HG03196 (cell line): ENCODE results near the gene HBEGF.

Source experiments
- ATAC-seq: cut with Tn5 transposase; IDR thresholded peaks from one replicate; pipeline ENCODE4 v1.9.1; 2021; ENCODE audit not compliant: unreplicated experiment

Gene HBEGF

DNA sequence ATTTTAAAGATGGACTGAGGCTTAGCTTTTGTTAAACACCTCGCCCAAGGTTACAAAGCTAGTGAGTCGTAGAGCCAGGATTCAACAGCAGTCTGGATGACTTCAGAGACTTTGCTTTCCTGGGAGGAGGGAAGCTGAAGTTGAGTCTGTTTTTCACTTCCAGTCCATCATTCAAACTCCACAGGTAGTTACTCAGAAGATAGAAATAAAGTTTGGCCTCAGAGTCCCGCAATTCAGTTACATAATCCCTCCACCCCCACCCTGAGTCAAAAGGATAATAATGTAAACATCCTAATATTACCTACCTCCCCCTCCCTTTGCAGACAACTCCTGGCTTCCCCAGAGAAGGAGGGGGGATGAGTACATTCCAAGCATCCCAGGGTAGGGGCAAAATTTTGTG is 8.1 kb downstream of the HBEGF start:
- ATAC-seq, result no peak

DNA sequence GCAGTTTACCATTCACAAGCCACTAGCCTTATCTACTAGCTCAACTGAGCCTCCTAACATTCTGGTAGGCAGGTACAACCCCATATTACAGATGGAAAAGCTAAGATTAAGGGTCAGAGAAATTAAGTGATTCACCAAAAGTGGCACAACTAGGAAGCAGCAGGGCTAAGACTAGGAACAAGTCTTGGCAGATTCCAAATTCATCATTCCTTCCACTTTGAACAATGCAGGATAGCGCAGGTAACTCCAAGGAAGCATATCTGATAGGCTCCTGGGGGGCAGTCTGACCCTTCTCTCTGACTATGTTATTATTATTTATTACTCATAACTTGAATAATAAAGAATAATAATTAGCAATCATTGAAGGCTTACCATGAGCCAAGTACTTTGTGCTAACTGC is 8.5 kb downstream of the HBEGF start:
- no peak for ATAC-seq

GRCh38 chr5:140336388-140336787 is 10.0 kb downstream of the HBEGF start:
- ATAC-seq, result no peak

GRCh38 chr5:140331638-140332037 is 14.8 kb downstream of the HBEGF start:
- no peak for ATAC-seq

DNA sequence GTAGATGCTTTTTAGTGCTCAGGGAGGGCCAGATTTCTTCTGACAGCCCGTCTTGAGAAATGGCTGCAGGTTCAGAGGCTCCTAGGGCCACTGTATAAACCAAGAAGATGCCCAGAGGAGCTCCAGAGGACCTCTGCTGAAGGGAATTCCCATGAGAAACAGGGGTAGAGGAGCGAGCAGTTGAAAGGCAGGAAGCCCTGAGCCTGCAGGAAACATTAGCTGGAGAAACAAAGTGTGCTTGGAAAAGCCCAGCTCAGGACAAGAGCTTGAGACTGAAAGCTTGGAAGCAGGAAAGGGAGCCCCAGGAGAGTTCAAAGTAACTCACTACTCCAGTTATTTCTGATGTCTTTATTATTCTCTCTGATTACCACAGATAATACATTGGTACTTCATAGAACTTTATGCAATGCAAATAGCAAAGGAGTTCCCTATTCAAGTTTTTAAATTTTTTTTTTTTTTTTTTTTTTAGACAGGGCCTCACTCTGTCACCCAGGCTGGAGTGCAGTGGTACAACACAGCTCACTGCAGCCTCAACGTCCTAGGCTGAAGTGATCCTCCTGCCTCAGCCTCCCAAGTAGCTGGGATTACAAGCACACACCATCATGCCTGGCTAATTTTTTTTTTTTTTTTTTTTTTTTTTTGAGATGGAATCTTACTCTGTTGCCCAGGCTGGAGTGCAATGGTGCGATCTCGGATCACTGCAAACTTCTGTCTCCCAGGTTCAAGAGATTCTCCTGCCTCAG is 16.5 kb downstream of the HBEGF start:
- no peak for ATAC-seq

GRCh38 chr5:140328036-140328764 is 18.2 kb downstream of the HBEGF start:
- no peak for ATAC-seq

DNA sequence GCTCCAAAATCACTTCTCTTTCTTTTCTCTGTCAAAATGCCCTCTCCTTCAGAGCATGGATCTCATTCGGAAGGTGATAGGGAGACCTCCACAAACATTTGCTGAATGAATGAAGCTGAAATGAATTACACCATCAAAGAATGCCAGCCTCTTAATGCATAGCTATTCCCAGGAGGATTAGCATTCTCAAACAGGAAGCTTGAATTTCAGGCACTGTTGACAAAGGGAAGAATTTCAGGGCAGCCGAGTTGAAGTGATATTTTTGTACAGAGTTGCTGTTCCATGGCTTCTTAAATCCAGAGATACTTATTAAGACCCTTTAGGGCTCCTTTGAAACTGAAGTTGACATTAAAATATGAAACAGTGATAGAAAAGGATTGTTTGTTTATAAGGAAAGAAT is 18.8 kb downstream of the HBEGF start:
- no peak for ATAC-seq

DNA sequence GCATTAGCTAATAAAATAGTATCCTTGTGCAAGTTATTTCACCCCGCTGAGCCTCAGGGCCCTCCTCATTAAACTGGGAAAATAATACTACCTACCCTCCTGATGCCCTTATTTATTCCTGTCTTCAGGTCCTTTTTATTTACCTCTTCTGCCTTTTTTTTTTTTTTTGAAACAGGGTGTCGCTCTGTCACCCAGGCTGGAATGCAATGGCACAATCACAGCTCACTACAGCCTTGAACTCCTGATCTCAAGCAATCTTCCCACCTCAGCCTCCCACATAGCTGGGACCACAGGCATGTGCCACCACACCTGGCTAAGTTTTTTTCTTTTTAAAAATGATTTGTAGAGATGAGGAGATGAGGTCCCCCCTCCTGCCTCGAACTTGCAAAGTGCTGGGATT is 20.9 kb downstream of the HBEGF start:
- ATAC-seq, result no peak

DNA sequence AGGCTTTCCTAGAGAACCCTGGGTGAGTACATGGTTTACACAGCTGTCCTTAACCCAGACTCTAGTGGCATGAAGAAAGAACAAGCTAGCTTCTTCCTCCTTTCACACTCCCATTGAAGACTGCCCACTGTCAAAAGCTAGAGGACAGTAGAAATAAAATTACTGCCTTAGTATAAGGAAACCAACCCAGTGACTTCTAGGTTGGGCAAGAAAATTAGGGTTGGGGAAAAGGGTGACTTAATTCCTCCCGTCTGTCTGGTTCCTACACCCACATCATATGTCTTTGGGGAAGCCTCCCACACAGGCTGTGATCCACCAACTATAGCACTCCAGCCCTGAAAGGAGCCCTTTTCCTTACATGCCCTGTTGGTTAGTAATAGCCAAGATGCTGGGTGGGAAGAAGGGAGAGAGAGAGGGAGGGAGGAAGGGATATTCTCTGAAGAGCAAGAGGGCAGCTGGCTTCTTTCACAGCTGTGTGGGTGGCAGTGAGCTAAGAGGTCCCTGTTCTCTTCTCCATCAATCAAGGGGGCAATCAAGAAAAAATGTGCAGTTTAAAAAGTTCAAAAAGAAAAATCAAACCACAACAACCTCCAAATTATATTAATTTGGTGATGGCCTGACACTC is 21.7 kb downstream of the HBEGF start:
- ATAC-seq, result no peak

GRCh38 chr5:140324041-140324600 is 22.3 kb downstream of the HBEGF start:
- no peak for ATAC-seq

GRCh38 chr5:140322751-140323731 is 23.4 kb downstream of the HBEGF start:
- ATAC-seq, result no peak

GRCh38 chr5:140321796-140322195 is 24.6 kb downstream of the HBEGF start:
- ATAC-seq, result no peak

DNA sequence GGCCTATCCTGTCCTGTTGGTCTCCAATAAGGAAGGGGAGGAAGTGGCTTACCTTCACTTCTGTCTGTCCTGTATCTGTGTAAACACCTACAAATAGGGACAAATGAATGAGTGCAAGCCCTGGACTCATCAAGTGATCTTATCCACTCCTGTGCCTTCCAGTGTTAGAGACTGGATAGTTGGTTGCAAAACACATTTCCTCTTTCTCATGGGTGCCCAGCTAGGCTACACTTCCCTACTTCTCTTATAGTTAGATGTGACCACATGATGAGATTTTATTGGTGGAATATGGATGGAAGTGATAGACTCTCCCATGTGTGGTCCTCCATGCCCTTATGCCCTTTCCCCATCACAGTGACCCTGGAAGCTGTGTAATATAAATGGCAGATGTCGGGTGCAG is 26.6 kb downstream of the HBEGF start:
- ATAC-seq, result no peak

GRCh38 chr5:140318792-140319191 is 27.6 kb downstream of the HBEGF start:
- ATAC-seq, result no peak

DNA sequence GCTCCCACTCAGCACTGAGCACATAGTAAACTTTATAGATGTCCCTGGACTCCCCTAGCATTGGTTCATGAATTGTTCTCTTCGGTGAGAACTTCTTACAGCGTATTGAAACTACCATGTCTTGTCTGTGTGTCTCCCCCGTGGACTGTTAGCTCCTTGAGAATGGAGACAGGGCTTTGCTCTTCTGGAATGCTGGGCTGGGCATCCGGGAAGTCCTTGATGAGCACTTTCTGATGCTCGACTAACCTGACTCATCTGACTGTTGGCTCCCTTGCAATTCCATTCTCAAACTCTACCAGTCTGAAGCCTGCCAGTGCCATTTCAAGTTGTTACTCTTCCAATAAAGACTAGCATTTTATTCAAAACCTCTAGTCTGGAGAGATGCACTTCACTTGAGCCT is 28.5 kb downstream of the HBEGF start:
- ATAC-seq, result no peak

- ATAC-seq, result no peak
These were observed 33.6 kb downstream of the HBEGF start for GRCh38 chr5:140312791-140313189.

DNA sequence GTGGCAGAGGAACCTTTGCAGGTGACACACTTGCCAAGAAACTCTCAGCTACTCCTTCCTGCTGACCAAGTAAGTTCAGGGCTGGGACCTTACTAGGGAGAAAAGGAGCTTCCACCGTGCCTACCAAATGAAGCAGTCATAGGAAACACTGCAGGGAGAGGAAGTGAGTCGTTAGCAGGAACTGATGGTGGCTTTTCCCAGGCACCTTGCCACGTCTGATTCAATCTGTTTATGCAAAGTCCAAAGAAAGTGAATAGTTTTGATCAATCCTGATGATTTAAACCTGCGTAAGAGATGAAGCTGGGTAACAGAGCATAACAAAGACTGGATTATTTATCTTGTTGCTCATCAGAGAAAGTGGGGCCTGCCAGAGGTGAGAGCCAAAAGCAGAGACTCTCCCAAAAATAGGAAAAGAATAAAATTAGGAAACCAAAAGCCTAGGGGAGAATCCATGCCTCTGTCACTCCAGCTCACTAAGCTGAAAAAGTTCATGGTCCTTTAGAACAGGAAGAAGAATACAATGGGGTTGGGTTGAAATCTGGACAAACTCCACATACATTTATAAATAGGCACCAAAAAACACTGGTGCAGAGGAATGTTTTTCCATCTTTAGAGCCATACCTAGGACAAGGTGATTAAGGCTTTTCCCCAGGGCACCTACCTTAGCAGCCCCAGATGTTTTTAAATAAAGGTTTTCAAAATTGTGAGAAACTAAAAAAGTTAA is 34.2 kb downstream of the HBEGF start:
- ATAC-seq, result no peak

DNA sequence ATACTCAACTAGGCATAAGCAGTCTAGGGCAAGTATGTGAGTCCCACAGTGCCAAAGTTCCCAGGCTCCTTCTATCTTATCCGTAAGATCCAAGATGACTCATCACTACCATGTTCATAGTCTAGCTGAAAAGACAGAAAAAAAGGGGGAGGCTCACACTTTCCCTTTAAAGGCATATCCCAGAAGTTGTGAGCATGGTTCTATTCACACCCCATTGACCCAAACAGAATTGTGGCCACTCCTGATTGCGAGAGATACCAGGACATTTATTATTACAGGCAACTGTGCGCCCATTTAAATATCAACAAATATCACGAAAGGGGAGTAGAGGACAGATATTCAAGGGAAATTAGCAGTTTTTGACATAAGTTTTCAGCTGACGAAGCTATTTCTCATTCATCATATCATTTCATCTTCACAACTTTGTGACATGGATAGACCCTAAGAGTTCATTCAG is 35.4 kb downstream of the HBEGF start:
- no peak for ATAC-seq

DNA sequence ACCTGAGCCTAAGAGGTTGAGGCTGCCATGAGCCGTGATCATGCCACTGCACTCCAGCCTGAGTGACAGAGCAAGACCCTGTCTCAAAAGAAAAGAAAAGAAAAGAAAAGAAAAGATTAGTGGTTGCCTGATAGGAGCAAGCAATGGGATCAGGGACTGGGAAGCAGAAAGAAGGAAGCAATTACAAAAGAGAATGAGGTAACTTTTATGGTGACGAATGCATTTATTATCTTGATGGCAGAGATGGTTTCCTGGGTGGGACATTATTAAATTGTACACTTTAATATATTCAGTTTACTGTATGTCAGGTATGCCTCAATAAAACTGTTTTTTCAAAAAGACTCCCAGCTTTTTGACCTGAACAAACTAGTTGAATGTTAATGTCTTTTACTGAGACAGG is 36.0 kb downstream of the HBEGF start:
- no peak for ATAC-seq

DNA sequence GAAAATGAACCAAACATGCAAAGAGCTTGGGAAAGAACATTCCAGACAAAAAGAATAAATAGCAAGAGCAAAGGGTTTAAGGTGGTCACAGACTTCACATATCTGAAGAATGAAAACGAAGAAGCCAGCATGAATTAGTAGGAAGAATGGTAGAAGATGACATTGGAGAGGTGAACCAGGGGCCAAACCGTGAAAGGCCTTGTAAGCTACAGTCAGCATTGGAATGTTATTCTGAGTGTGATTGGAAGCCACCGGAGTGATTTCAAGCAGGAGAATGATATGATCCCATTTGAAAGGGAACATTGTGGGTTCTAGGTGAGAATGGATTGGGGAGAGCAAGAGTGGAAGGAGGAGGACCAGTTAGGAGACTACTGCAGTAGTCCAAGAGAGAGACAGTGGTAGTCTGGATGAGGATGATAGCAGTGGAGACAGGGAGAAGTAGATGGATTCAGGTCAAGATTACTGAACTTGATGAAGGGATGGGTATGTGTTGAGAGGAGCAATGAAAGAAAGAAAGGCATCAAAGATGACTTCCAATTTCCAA is 36.6 kb downstream of the HBEGF start:
- no peak for ATAC-seq
